Loucy (cell line): ENCODE data around the gene CHN2.

Experiments used
- H2AFZ ChIP-seq: fragments of 200-600 bp; sonication (generic); 2 replicates; pipeline ENCODE4 v1.6.0; 2016; ENCODE audit warnings: antibody characterized with exemption, mild to moderate bottlenecking, low read length, moderate library complexity
- H3F3A ChIP-seq: fragments of 200-600 bp; 2 replicates; pipeline ENCODE4 v1.6.0; 2016; ENCODE audit warnings: antibody characterized with exemption, low read depth, mild to moderate bottlenecking
- H3K27me3 ChIP-seq: fragments of 200-600 bp; sonication (generic); 2 replicates; pipeline ENCODE4 v1.6.1; 2014; ENCODE audit warnings: low read length, mild to moderate bottlenecking; ENCODE audit not compliant: insufficient read depth, poor library complexity, severe bottlenecking
- H3K36me3 ChIP-seq: fragments of 200-600 bp; sonication (generic); 2 replicates; pipeline ENCODE4 v1.6.1; 2016; ENCODE audit warnings: low read length; ENCODE audit not compliant: insufficient read depth
- H3K4me1 ChIP-seq: fragments of 200-600 bp; sonication (generic); 2 replicates; pipeline ENCODE4 v1.5.1; 2014; ENCODE audit warnings: low read length, mild to moderate bottlenecking; ENCODE audit not compliant: insufficient read depth, poor library complexity, severe bottlenecking
- H3K4me2 ChIP-seq: fragments of 200-600 bp; sonication (generic); 2 replicates; pipeline ENCODE4 v1.6.0; 2014; ENCODE audit warnings: antibody characterized with exemption, low read length, low read depth, mild to moderate bottlenecking; ENCODE audit not compliant: poor library complexity, severe bottlenecking
- H3K4me3 ChIP-seq: fragments of 200-600 bp; sonication (generic); 2 replicates; pipeline ENCODE4 v1.5.1; 2014; ENCODE audit warnings: low read length, mild to moderate bottlenecking, mixed read lengths; ENCODE audit not compliant: poor library complexity, severe bottlenecking
- H3K79me2 ChIP-seq: fragments of 200-600 bp; sonication (generic); 2 replicates; pipeline ENCODE4 v1.6.1; 2014; ENCODE audit warnings: low read length; ENCODE audit not compliant: insufficient read depth
- H3K9ac ChIP-seq: fragments of 200-600 bp; sonication (generic); 2 replicates; pipeline ENCODE4 v1.6.0; 2014; ENCODE audit warnings: mild to moderate bottlenecking, low read depth, low read length, moderate library complexity; ENCODE audit not compliant: poor library complexity, severe bottlenecking
- H3K9me2 ChIP-seq: fragments of 200-600 bp; sonication (generic); replicated peaks from 2 replicates; pipeline ENCODE4 v1.6.1; 2016; ENCODE audit warnings: low read depth, low read length, mixed read lengths
- H3K9me3 ChIP-seq: fragments of 200-600 bp; sonication (generic); 2 replicates; pipeline ENCODE4 v1.6.1; 2014; ENCODE audit warnings: mild to moderate bottlenecking, antibody characterized with exemption, low read length, low read depth; ENCODE audit not compliant: insufficient read depth
- H4K20me1 ChIP-seq: fragments of 200-600 bp; sonication (generic); 2 replicates; pipeline ENCODE4 v1.6.0; 2014; ENCODE audit warnings: antibody characterized with exemption, low read length, mild to moderate bottlenecking; ENCODE audit not compliant: insufficient read depth, poor library complexity, severe bottlenecking
- CTCF ChIP-seq: fragments of 200-600 bp; sonication (generic); conservative IDR thresholded peaks from 2 replicates; pipeline ENCODE4 v1.5.1; 2014; ENCODE audit warnings: mild to moderate bottlenecking, antibody characterized with exemption, low read length
- EZH2phosphoT487 ChIP-seq: fragments of 200-600 bp; IDR thresholded peaks from 2 replicates; pipeline ENCODE4 v1.6.1; 2018; ENCODE audit warnings: antibody characterized with exemption, mild to moderate bottlenecking, moderate library complexity, borderline replicate concordance

CHN2 gene

GRCh38 chr7:29394321-29394720 is 199.7 kb downstream of the CHN2 start:
- peaks cover 18% of the 10 kb centered on the region for H3K4me1 ChIP-seq
- H3K9ac ChIP-seq, result no peak overlapping the region
- no peaks in the 10 kb centered on the region for H3K9me3 ChIP-seq
- H3K4me3 ChIP-seq, result no peak overlapping the region
- no peaks in the 10 kb centered on the region for H3K79me2 ChIP-seq
- no peak overlapping the region for H2AFZ ChIP-seq
- H3K36me3 ChIP-seq, result peaks cover 11% of the 10 kb centered on the region; the same call in 1 of the 2 replicates
- H4K20me1 ChIP-seq, result no peaks in the 10 kb centered on the region
- H3F3A ChIP-seq, result no peaks in the 10 kb centered on the region
- no peak for TF ChIP-seq CTCF
- no peak for TF ChIP-seq EZH2phosphoT487
- no peaks in the 10 kb centered on the region for H3K27me3 ChIP-seq
- no peaks in the 10 kb centered on the region for H3K9me2 ChIP-seq
- H3K4me2 ChIP-seq, result no peak overlapping the region

GRCh38 chr7:29396563-29396962 is 202.0 kb downstream of the CHN2 start:
- Histone ChIP-seq H3K4me2 (no peak overlapping the region), H4K20me1 (no peaks in the 10 kb centered on the region), H3K4me1 (peaks cover 6% of the 10 kb centered on the region), H3K36me3 (peaks cover 29% of the 10 kb centered on the region; the same call in 1 of the 2 replicates), H3K4me3 (no peak overlapping the region), H3K79me2 (no peaks in the 10 kb centered on the region), H3K9me3 (no peaks in the 10 kb centered on the region), H3F3A (no peaks in the 10 kb centered on the region), H3K9ac (no peak overlapping the region), H3K27me3 (no peaks in the 10 kb centered on the region), H3K9me2 (no peaks in the 10 kb centered on the region), H2AFZ (no peak overlapping the region)
- no peak for TF ChIP-seq EZH2phosphoT487
- no peak for TF ChIP-seq CTCF

- no peaks in the 10 kb centered on the region for H3K27me3 ChIP-seq
- H3K79me2 ChIP-seq, result no peaks in the 10 kb centered on the region
- H3K9ac ChIP-seq, result no peak overlapping the region
- H3K36me3 ChIP-seq, result peaks cover 29% of the 10 kb centered on the region; the same call in 1 of the 2 replicates
- H3K4me3 ChIP-seq, result no peak overlapping the region
- peaks cover 6% of the 10 kb centered on the region for H3K4me1 ChIP-seq
- H2AFZ ChIP-seq, result no peak overlapping the region
- no peaks in the 10 kb centered on the region for H3K9me3 ChIP-seq
- H3F3A ChIP-seq, result no peaks in the 10 kb centered on the region
- H3K9me2 ChIP-seq, result no peaks in the 10 kb centered on the region
- no peak overlapping the region for H3K4me2 ChIP-seq
- TF ChIP-seq CTCF (no peak), EZH2phosphoT487 (no peak)
- H4K20me1 ChIP-seq, result no peaks in the 10 kb centered on the region
These were observed 202.8 kb downstream of the CHN2 start for GRCh38 chr7:29397398-29397797.
